OCI-M1 (cell line): Measurements from ENCODE around the gene APCS.
A peak's percentile ranks its signal among the peaks of the same experiment; 100 is the strongest.

ENCODE experiments used
- DNase-seq: peaks from one replicate; lab custom pipeline; 2025; lab: John Stamatoyannopoulos, UW

Gene APCS, protein sequence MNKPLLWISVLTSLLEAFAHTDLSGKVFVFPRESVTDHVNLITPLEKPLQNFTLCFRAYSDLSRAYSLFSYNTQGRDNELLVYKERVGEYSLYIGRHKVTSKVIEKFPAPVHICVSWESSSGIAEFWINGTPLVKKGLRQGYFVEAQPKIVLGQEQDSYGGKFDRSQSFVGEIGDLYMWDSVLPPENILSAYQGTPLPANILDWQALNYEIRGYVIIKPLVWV

DNA sequence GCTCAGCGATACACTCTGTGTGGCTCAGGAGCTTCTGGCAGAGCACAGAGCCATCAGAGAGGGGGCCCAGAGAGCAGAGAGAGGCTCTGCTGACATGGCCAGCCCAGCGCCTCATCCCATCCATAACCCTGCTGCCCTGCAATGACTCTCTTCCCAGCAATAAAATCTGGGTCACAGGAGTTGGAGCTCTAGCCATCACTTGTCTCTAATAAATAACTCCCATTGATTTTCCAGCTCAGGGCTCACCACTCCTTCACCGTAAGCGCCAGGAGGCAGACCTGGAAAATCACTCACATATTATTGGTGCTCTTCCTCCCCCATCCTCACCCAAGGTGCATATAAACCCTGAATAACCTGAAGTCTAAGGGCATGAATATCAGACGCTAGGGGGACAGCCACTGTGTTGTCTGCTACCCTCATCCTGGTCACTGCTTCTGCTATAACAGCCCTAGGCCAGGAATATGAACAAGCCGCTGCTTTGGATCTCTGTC is at the start of gene APCS:
TSS of gene APCS (plus strand) at position 366 of the 491 bp plus-strand sequence. CDS start at position 462, 96 bp downstream.
- no peak for DNase-seq

DNA sequence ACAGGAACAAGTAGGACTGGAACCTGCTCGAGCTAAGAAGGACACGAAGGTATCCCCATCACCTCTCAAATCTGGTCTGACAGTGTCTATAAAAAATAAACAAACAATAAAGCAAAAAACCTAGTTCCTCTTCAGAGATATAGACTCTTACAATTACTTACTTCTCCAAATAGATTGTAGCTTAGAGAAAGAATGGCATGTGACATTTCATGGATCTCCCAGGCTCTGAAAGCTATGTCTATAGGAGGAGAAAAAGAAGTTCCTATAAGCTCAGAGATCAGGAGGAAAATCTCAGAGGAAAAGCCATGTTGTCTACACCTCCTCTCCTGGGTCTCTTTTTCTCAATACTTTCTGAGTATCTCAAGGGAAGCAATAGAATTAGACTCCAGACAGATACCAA is 39.5 kb upstream of the APCS start:
- DNase-seq: peak; percentile 35

DNA sequence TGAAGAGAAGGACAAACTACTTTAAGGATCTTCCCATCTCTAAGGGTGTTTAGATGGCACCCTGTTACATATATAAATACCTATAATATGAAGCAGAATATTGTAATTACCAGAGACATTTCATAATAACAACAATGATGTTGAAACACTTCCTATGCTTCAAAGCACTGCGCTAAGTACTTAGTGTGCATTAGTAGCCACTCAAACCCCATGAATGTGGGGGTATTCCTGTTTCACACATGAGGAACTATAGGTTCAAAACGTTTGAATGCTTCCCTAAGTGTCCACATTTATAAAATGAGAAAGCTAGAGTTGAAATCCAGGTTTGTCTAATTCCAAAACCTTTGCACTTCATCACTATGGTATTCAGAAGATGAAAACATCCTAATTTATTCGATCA is 33.4 kb upstream of the APCS start:
- DNase-seq: no peak

DNA sequence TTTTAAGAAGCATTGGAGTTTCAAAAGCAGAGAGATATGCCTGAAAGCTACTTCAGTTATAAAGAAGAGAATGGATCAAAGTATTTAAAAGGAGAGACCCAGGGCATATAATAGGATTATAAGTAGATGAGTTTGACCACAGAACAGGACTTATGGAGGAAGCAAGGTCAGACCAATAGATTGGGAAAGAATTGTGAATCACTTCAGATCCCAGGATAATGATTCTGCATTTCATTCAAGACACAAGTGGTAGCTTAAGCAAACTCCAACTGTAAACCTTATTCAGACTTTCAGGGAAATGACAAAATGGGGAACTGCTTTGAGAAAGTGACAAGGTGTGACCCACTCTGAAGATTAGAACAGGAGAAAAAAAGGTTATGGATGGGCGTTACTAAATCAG is 32.9 kb upstream of the APCS start:
- peak; percentile 37 for DNase-seq

DNA sequence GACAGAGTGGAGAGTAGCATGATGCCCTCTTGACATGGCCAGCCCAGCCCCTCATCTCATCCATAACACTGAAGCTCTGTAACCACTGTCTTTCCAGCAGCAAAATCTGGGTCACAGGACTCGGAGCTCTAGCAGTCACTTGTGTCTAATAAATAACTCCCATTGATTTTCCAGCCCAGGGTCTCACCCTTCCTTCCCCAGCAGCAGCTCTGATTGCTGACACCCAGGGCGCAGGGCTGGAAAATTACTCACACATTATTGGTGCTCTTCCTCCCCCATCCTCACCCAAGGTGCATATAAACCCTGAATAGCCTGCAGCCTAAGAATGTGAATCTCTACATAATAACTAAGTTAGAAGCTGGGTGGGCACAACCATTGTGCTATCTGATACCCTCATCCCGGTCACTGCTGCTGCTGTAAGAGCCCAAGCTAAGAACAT is 30.7 kb upstream of the APCS start:
- DNase-seq: no peak

DNA sequence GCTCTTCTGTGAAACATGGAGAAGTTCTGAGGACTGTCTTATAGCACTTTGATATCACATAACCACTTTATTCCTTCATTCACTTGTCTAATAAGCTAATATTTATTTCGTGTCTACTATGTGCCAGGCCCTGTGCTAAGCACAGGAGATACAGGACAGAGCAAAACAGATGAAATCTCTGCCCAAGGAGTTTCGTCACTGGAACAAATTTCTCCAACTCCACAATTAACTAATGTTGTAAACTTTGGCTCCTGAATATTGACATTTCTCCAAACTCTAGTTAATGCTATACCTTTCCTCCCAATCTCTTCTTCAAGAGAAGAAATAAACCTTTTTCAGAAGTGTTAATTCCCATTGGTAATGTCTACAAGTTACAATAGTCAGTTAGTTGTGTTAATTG is 27.0 kb upstream of the APCS start:
- DNase-seq: no peak

DNA sequence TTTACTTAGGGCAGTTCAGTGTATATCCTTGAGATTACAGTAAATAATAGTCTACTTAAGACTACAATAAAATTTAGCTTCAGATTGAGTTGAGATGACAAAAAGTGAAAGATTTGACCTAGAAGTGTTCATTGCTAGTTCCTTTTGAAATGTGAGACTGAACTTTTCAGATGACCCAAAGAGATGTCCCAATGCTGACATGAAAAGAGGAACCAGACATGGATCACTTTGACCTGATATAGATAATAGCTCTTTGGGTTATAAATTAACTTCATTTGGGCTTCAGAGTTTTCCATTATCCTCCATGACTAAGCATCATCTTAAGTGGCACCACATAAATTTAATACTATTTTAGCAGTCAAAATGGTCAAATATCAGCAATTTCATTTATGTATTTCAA is 26.1 kb upstream of the APCS start:
- DNase-seq: peak; percentile 68

DNA sequence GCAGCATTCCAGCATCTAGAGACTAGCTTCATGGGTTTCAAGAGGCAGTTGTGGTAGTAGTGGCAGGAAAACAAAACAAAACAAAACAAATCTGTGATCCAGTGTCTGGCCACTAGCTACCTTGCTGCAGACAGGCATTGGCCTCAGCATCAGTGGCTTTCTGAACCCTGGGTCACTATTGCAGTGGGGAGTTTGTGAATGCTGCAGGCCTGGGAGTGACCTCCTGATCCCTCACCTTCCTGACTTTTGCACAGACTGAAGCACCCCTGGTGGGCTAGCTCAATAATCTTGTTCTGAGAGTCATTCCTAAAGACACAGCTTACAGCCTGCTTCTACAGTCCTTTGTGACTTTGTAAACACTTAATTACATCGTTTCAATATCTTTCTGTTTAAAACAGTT is 24.9 kb upstream of the APCS start:
- DNase-seq: no peak

DNA sequence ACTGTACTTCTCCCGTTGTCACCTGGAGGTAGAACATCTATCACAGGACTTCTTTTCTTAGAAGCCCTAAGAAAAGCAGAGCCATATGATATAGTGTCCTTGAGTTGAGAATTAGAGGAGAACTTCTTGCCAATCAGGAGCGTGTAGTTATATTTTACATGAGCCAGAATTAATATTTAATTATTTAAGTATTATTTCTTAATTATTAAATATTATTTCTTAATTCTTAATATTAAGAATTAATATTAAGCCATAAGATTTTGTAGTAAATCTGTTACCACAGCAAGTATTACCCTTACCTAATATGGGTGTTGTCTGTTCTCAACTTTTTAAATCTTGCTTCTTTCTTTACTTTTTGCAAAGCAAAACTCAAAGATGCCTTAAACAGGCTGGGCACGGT is 10.2 kb upstream of the APCS start:
- no peak for DNase-seq

DNA sequence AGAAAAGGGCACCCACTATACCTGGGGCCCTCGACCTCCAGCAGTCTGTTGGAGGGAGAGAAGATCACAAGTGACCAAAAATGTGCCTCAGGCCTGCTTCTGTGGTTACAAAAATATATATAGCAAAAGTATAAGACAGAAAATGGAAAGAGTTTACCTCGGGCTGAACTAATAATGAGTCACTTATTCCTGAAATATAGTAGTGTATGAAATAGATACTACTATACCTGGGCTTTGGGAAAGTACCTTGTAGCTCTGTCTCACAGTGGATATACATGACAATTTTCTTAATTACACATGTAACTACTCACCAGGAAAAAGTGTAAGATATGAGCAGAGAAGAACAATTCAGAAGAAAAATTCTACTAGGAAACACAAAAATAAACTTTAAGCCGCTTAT is 7.3 kb upstream of the APCS start:
- DNase-seq: no peak

DNA sequence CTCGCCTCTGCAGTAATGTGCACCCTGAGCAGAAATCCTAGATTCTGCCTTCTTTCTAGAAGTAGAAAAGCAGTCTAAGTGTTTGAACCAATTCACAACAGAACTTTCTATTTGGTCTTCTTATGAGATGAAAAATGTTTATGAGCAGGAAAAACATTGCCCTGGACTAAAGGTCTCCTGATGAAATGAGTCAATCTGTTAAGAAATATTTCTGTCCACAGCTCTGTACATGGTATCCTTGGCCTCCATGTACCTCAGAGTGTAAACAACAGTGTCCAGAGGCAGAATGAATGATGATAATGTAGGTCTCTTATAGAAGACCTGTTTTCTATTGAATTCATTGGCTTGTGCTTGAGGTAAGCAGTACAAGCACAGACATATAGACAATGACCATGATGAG is 6.2 kb upstream of the APCS start:
- no peak for DNase-seq

DNA sequence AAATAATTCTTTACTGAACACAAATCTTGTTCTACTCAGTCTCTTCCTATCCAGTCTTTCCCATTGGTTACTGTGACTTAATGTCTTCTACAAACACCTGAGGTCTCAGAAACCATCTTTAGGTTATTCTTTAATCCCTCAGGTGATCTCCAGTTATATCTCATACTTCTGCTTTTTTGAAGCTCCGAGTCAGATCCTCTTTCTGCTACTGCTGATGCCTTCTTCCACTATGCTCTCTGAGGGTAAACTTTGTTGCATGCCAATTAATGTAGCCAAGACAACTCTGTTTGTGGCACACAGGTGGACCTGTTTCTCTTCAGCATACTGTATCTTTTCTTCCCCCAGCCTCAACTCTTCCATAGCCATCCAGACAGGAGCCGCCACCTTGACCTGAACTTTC is 3.1 kb upstream of the APCS start:
- DNase-seq: no peak

DNA sequence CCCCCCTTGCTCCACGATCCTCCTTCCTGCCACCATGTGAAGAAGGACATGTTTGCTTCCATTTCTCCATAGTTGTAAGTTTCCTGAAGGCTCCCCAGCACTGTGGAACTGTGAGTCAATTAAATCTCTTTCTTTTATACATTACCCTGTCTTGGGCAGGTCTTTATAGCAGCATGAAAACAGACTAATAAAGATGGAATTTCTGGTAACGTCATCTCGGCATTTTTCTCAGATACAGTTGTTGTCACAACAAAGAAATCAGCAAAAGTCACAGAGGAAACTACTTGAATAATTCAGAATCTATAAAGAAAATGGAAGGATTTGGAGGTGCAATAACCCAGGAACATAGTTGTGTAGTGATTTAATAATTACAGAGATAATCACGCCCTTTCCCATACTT is 4.4 kb downstream of the APCS start:
- no peak for DNase-seq

DNA sequence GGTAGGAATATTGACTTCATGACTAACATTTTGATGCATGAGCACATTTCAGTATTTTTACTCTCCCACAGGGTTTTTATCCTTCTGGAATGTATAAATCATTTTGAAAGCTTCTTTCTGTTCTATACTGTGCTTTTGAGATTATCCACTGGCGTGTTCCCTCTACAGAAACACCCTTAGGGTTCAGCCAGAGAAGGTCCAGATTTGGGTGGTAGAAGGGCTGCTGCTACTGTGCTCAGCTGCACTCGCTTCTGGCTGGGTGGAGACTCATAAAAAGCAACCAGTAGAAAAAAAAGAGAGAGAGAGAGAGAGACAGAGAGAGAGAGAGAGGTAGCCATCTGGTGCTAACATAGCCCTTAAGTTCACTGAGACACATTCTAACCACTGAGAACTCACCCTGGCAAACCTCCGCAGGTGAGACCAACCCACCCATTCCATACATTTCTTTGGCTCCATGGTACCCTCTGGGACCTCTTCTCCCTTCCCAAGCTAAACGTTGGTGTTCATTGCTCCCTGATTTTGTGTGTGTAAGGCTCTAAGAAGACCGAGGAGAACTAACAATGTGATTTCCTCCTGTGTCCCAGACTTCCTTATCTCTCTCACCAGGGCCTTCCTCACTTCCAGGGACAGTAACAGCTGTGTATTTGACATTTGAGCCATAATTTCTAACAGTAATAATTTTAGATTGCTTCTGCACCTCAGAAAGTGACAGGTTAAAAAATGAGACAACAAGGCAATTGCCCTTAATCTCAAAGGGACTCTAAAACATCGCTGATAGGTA is 7.2 kb downstream of the APCS start:
- no peak for DNase-seq

DNA sequence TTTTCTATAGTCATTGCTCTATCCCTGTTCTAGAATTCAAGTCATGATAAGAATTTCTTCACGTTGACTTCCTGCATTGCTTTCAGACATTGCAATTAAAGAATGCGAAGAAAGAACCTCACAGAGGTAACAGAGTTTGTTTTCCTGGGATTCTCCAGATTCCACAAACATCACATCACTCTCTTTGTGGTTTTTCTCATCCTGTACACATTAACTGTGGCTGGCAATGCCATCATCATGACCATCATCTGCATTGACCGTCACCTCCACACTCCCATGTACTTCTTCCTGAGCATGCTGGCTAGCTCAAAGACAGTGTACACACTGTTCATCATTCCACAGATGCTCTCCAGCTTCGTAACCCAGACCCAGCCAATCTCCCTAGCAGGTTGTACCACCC is 10.6 kb downstream of the APCS start:
- no peak for DNase-seq

DNA sequence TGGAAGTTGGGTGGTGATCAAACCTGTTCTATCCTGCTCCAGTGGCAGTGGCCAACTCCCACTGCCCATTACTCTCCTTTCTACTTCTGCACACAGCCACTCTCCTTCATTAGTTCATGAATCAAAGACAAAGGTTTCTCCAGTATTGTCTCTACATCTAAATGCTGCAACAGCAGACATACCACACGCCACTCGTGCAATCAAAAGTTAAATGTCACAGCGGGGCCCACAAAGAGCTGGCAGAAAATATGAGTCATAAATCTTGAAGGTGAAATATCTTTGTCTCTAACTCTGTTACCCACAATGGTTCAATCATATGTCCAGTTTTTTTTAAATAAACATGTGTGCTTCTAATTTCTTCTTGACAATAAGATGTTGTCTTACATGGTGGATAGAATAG is 13.3 kb downstream of the APCS start:
- no peak for DNase-seq

DNA sequence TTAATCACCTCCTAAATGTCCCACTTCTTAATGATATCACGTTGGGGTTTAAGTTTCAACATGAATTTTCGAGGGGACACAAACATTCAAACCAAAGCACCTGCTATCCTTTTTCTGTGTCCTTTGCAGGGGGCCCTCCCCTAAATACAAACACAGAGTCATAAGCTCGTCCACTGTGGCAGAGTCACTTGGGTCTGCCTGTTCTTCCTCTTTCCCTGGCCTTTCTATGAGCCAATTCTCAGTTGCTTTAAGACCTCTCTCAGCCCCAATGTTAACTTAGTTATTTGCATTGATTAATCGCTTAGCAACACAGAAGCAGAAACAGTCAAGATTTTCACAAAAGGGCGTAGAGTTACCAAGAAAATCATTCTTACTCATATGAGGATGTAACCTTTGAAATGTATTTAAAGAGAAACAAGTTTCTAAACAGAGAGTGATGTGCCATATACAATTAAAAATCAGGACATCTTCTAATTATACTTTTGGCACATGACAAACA is 14.9 kb downstream of the APCS start:
- DNase-seq: no peak

DNA sequence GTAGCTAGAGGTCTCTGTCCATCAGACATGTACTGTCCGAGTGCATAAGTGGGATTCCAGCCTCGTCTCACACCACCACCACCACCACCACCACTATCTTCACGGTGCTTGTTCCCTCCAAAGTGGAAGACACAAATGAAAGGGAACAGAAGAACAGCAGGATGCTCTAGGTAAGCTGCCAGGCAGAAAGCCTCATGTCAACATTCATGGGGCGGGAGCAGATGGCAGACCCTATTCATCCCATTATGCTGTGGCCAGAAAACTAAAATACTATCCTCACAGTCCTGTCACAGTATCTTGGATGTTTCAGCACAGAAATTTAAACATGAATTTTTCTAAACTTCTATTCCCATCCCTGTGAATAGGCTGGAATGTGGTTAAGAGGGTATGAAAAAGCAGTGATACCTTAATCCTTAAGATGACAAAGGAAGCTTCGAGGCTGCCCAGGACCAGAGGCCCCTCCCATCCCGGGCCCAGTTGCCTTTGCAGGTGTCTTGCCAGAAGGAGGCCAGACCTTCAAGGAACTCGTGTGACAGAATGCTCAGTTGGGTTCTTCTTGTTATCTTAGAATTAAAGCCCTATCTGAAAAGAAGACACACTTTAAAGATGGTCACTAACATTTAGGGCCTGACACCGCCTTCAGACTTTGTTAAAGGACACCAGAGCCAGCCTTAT is 24.7 kb downstream of the APCS start:
- no peak for DNase-seq

DNA sequence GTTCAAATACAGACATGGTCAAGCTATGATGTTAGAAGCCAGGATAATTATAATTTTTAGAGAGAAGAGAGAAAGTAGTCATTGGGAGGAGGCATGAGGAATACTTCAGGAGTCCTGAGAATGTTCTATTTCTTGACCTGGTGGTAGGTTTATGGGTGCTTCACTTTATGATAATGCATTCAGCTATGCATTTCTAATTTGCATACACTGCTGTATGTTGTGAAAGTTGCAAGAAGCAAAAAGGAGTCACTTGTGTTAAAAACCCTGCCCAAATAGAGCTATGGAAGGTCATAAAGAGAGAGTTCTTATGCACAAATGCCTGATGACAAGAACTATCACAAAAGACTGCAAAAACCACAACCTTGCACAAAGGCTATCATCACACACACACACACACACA is 45.3 kb downstream of the APCS start:
- DNase-seq: no peak
